22Rv1 (cell line): ENCODE measurements around the gene MTCL1.

Experiments
- ZFX ChIP-seq: fragments of 450-650 bp; IDR thresholded peaks from 2 replicates; pipeline ENCODE4 v1.6.1; 2017; ENCODE audit warnings: antibody characterized with exemption, borderline replicate concordance
- TF ChIP-seq, protein P1 (sequence below): fragments of 450-650 bp; IDR thresholded peaks from 2 replicates; pipeline ENCODE4 v1.5.1; 2017; ENCODE audit warnings: mild to moderate bottlenecking

DNA sequence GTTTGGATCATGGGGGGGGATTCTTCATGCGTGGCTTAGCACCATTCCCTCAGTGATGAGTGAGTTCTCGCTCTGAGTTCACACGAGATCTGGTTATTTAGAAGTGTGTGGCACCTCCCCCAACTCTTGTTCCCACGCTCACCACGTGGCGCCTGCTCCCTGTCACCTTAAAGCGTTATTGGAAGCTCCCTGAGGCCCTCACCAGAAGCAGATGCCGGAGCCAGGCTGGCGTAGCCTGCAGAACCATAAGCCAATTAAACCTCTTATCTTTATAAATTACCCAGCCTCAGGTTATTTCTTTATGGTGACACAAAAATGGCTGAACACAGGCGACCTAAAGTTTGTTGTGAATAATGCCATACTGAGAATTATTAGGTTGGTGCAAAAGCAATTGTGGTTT, 10.5 kb upstream of the MTCL1 start:
- TF ChIP-seq, protein P1, sequence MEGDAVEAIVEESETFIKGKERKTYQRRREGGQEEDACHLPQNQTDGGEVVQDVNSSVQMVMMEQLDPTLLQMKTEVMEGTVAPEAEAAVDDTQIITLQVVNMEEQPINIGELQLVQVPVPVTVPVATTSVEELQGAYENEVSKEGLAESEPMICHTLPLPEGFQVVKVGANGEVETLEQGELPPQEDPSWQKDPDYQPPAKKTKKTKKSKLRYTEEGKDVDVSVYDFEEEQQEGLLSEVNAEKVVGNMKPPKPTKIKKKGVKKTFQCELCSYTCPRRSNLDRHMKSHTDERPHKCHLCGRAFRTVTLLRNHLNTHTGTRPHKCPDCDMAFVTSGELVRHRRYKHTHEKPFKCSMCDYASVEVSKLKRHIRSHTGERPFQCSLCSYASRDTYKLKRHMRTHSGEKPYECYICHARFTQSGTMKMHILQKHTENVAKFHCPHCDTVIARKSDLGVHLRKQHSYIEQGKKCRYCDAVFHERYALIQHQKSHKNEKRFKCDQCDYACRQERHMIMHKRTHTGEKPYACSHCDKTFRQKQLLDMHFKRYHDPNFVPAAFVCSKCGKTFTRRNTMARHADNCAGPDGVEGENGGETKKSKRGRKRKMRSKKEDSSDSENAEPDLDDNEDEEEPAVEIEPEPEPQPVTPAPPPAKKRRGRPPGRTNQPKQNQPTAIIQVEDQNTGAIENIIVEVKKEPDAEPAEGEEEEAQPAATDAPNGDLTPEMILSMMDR: no peak
- TF ChIP-seq ZFX: no peak
